Effector CD4-positive, alpha-beta T cell (primary cell): ENCODE measurements around the gene CCDC92B.

Source experiments
- DNase-seq: peaks from one replicate; pipeline ENCODE4 v3.0.0-alpha.2; 2020

The CCDC92B gene

GRCh38 chr17:2777242-2777867 lies 27.9 kb upstream of the CCDC92B start:
- no peak for DNase-seq

- DNase-seq: no peak
Measured at GRCh38 chr17:2776589-2777241, 27.3 kb upstream of the CCDC92B start.

GRCh38 chr17:2775206-2775605 lies 25.8 kb upstream of the CCDC92B start:
- no peak for DNase-seq

- no peak for DNase-seq
Measured at GRCh38 chr17:2770129-2770528, 20.7 kb upstream of the CCDC92B start.

- no peak for DNase-seq
Measured at GRCh38 chr17:2758870-2759269, 9.4 kb upstream of the CCDC92B start.

GRCh38 chr17:2755891-2756724 lies 6.7 kb upstream of the CCDC92B start:
- DNase-seq: no peak

- no peak for DNase-seq
Measured at GRCh38 chr17:2751491-2751890, 2.0 kb upstream of the CCDC92B start.

- no peak for DNase-seq
Measured at GRCh38 chr17:2750721-2751120, 1.3 kb upstream of the CCDC92B start.

- DNase-seq: peak; percentile 54
Measured at GRCh38 chr17:2749784-2750181, 331 bp upstream of the CCDC92B start.

GRCh38 chr17:2745317-2746037 lies 4.0 kb downstream of the CCDC92B start:
- DNase-seq: no peak

- DNase-seq: no peak
Measured at GRCh38 chr17:2737693-2738092, 11.8 kb downstream of the CCDC92B start.

- no peak for DNase-seq
Measured at GRCh38 chr17:2736956-2737355, 12.5 kb downstream of the CCDC92B start.

GRCh38 chr17:2735896-2736295 lies 13.6 kb downstream of the CCDC92B start:
- DNase-seq: no peak

- DNase-seq: no peak
Measured at GRCh38 chr17:2734939-2735338, 14.5 kb downstream of the CCDC92B start.

GRCh38 chr17:2731807-2732206 lies 17.6 kb downstream of the CCDC92B start:
- DNase-seq: no peak

GRCh38 chr17:2730764-2731353 lies 18.6 kb downstream of the CCDC92B start:
- DNase-seq: no peak

GRCh38 chr17:2724784-2725164 lies 24.7 kb downstream of the CCDC92B start:
- DNase-seq: no peak

- DNase-seq: no peak
Measured at GRCh38 chr17:2723997-2724783, 25.3 kb downstream of the CCDC92B start.

GRCh38 chr17:2723505-2723996 lies 25.9 kb downstream of the CCDC92B start:
- DNase-seq: no peak

GRCh38 chr17:2722611-2723010 lies 26.8 kb downstream of the CCDC92B start:
- DNase-seq: no peak

GRCh38 chr17:2721603-2722002 lies 27.8 kb downstream of the CCDC92B start:
- DNase-seq: no peak

- no peak for DNase-seq
Measured at GRCh38 chr17:2719861-2720260, 29.6 kb downstream of the CCDC92B start.
